AG08396 (cell line): ENCODE measurements around the gene SLC35D2.
"Not testable (repeated sequence)": the region's sequence is repeated elsewhere in the genome, so short reads cannot be mapped to it uniquely, and the experiment has no call there.

ENCODE experiments used
- DNase-seq: peaks from one replicate; pipeline ENCODE4 v3.0.0; 2012; ENCODE audit warnings: low spot score, mixed read lengths

SLC35D2 gene

GRCh38 chr9:96360976-96361375 lies 22.5 kb downstream of the SLC35D2 start:
- no peak for DNase-seq

GRCh38 chr9:96360523-96360922 lies 23.0 kb downstream of the SLC35D2 start:
- not testable (repeated sequence) for DNase-seq

GRCh38 chr9:96350866-96351265 lies 32.6 kb downstream of the SLC35D2 start:
- no peak for DNase-seq

GRCh38 chr9:96348261-96348660 lies 35.2 kb downstream of the SLC35D2 start:
- no peak for DNase-seq

GRCh38 chr9:96345551-96345950 lies 38.0 kb downstream of the SLC35D2 start:
- no peak for DNase-seq

GRCh38 chr9:96344458-96345180 lies 38.9 kb downstream of the SLC35D2 start:
- peak; percentile 81 for DNase-seq

GRCh38 chr9:96343515-96344360 lies 39.8 kb downstream of the SLC35D2 start:
- DNase-seq: no peak

GRCh38 chr9:96342571-96343245 lies 40.8 kb downstream of the SLC35D2 start:
- no peak for DNase-seq

- DNase-seq: no peak
Measured at GRCh38 chr9:96340707-96341106, 42.8 kb downstream of the SLC35D2 start.

GRCh38 chr9:96338299-96338698 lies 45.2 kb downstream of the SLC35D2 start:
- no peak for DNase-seq

- DNase-seq: no peak
Measured at GRCh38 chr9:96333958-96334357, 49.6 kb downstream of the SLC35D2 start.

GRCh38 chr9:96331236-96331947 lies 52.1 kb downstream of the SLC35D2 start:
- no peak for DNase-seq

GRCh38 chr9:96327694-96328352 lies 55.7 kb downstream of the SLC35D2 start:
- DNase-seq: peak; percentile 48

- no peak for DNase-seq
Measured at GRCh38 chr9:96323169-96323568, 60.3 kb downstream of the SLC35D2 start.

- DNase-seq: not testable (repeated sequence)
Measured at GRCh38 chr9:96322736-96323135, 60.8 kb downstream of the SLC35D2 start.

GRCh38 chr9:96322210-96322609 lies 61.3 kb downstream of the SLC35D2 start:
- DNase-seq: not testable (repeated sequence)

- DNase-seq: no peak
Measured at GRCh38 chr9:96321515-96321914, 62.0 kb downstream of the SLC35D2 start.

GRCh38 chr9:96320749-96321280 lies 62.7 kb downstream of the SLC35D2 start:
- no peak for DNase-seq

GRCh38 chr9:96318921-96319565 lies 64.5 kb downstream of the SLC35D2 start:
- DNase-seq: no peak

GRCh38 chr9:96317335-96317980 lies 66.1 kb downstream of the SLC35D2 start:
- peak; percentile 75 for DNase-seq
